HEK293T (cell line): ENCODE data around the gene SGTA.

ENCODE experiments used
- ARNT ChIP-seq: fragments of 450-650 bp; IDR thresholded peaks from 2 replicates; pipeline ENCODE4 v1.6.1; 2017; ENCODE audit warnings: mild to moderate bottlenecking
- HDGF ChIP-seq: fragments of 450-650 bp; IDR thresholded peaks from 2 replicates; pipeline ENCODE4 v1.6.1; 2017; ENCODE audit warnings: antibody characterized with exemption, borderline replicate concordance
- L3MBTL2 ChIP-seq: fragments of 450-650 bp; conservative IDR thresholded peaks from 2 replicates; pipeline ENCODE4 v1.6.1; 2016; ENCODE audit warnings: mild to moderate bottlenecking
- LEF1 ChIP-seq: fragments of 450-650 bp; IDR thresholded peaks from 2 replicates; pipeline ENCODE4 v1.6.1; 2017; ENCODE audit warnings: mild to moderate bottlenecking, borderline replicate concordance
- NFRKB ChIP-seq: fragments of 450-650 bp; IDR thresholded peaks from 2 replicates; pipeline ENCODE4 v1.6.1; 2016; ENCODE audit warnings: mild to moderate bottlenecking, moderate library complexity
- SP1 ChIP-seq: fragments of 450-650 bp; IDR thresholded peaks from 2 replicates; pipeline ENCODE4 v1.6.1; 2017

- TF ChIP-seq SP1 (no peak), HDGF (no peak), LEF1 (no peak), NFRKB (no peak), L3MBTL2 (no peak), ARNT (no peak)
These were observed 28.2 kb upstream of the SGTA start for GRCh38 chr19:2811221-2811722.
